ENCODE measurements around the gene TNKS2. TPM values are rescaled to one million over a fixed set of nuclear protein-coding genes. Genes with fewer than 3 reads are reported as not detected.

Gene TNKS2
- polyA plus RNA-seq, 1 of the 3 experiments (the other 2 are of a cell fraction), result 12.5 TPM

- TF ChIP-seq CTCF (IDR thresholded peaks at IDR 0.05) (no peak), FOSL2 (IDR thresholded peaks at IDR 0.05; ENCODE audit: borderline replicate concordance, low read depth) (no peak), RFX5 (IDR thresholded peaks at IDR 0.05; ENCODE audit: low read length) (no peak), EP300 (IDR thresholded peaks at IDR 0.05; ENCODE audit: borderline replicate concordance in 1 of 2, low read depth in 1 of 2, low read length in 1 of 2) (no peak), SIN3A (IDR thresholded peaks at IDR 0.05; ENCODE audit: borderline replicate concordance, low read depth, low read length) (no peak)
Measured at GRCh38 chr10:91772461-91772860, 25.8 kb upstream of the TNKS2 start (continued).

- Histone ChIP-seq H3K27ac (ENCODE audit: low read depth in 2 of 2, low read length in 1 of 2) (no peak overlapping the region), H3K4me1 (ENCODE audit: control insufficient read depth in 1 of 2, insufficient read depth in 2 of 2, low read depth in 1 of 2, low read length in 1 of 2) (no peaks in the 10 kb centered on the region), H3K79me2 (ENCODE audit: insufficient read depth) (no peaks in the 10 kb centered on the region), H3F3A (replicated peaks; ENCODE audit: insufficient read depth) (no peaks in the 10 kb centered on the region), H2AFZ (ENCODE audit: low read depth) (no peak overlapping the region), H3K36me3 (replicated peaks in 1 of 2; ENCODE audit: control insufficient read depth in 1 of 2, insufficient read depth in 2 of 2, low read length in 1 of 2) (no peaks in the 10 kb centered on the region), H3K4me2 (no peak overlapping the region), H3K9me3 (no peaks in the 10 kb centered on the region), H3K9ac (no peak overlapping the region), H3K4me3 (ENCODE audit: low read depth in 2 of 2, low read length in 1 of 2) (no peak overlapping the region), H4K20me1 (ENCODE audit: insufficient read depth) (no peaks in the 10 kb centered on the region), H3K9me2 (no peaks in the 10 kb centered on the region), H3K27me3 (ENCODE audit: insufficient read depth) (no peaks in the 10 kb centered on the region)
- POLR2A ChIA-PET, result no interaction called here
- 25% methylated on average over 1 of the region's 1 CpG for WGBS (ENCODE audit: low lambda C conversion rate)
- DNase-seq, result no peak
- TF ChIP-seq FOXJ3 (CRISPR knock-in tag; IDR thresholded peaks at IDR 0.05), result no peak
- TF ChIP-seq CHD2 (IDR thresholded peaks at IDR 0.05; ENCODE audit: low read length, partially characterized antibody), result no peak
- TF ChIP-seq PBX3 (IDR thresholded peaks at IDR 0.05), result no peak
- no peak for TF ChIP-seq RAD21 (IDR thresholded peaks at IDR 0.05; ENCODE audit: low read length)
- no peak for TF ChIP-seq EP300 (IDR thresholded peaks at IDR 0.05; ENCODE audit: borderline replicate concordance in 1 of 2, low read depth in 1 of 2, low read length in 1 of 2)
- TF ChIP-seq CTCF (IDR thresholded peaks at IDR 0.05), result no peak
- no peak for TF ChIP-seq FOXM1 (IDR thresholded peaks at IDR 0.05; ENCODE audit: low read depth)
- no peak for TF ChIP-seq IRF3 (IDR thresholded peaks at IDR 0.05; ENCODE audit: low read depth, low read length)
- no peak for TF ChIP-seq ELF1 (IDR thresholded peaks at IDR 0.05)
- TF ChIP-seq RCOR1 (IDR thresholded peaks at IDR 0.05; ENCODE audit: low read length), result no peak
- TF ChIP-seq MEF2A (IDR thresholded peaks at IDR 0.05; ENCODE audit: borderline replicate concordance, low read depth), result no peak
- no peak for TF ChIP-seq GABPA (IDR thresholded peaks at IDR 0.05; ENCODE audit: low read depth)
- no peak for TF ChIP-seq EZH2phosphoT487 (IDR thresholded peaks at IDR 0.05; ENCODE audit: borderline replicate concordance, low read depth)
- no peak for TF ChIP-seq NFIC (IDR thresholded peaks at IDR 0.05; ENCODE audit: borderline replicate concordance)
- TF ChIP-seq JUND (IDR thresholded peaks at IDR 0.05), result no peak
- no peak for TF ChIP-seq SMC3 (IDR thresholded peaks at IDR 0.05; ENCODE audit: low read depth, low read length)
- no peak for TF ChIP-seq POLR2AphosphoS5 (IDR thresholded peaks at IDR 0.05; ENCODE audit: low read depth, low read length)
- no peak for TF ChIP-seq RXRA (IDR thresholded peaks at IDR 0.05; ENCODE audit: borderline replicate concordance, low read depth)
- CTCF ChIA-PET, result interaction anchor here (0.8 to 2.1 kb wide), 2 partner anchors 135 to 140 kb away, joined by 3 to 6 read pairs; no protein-coding TSS in a partner anchor
Measured at GRCh38 chr10:91772869-91773268, 25.4 kb upstream of the TNKS2 start.
